ENCODE results near the gene CFAP43.
A peak's percentile ranks its signal among the peaks of the same experiment; 100 is the strongest.
"Not testable (repeated sequence)": the region's sequence is repeated elsewhere in the genome, so short reads cannot be mapped to it uniquely, and the experiment has no call there.

The CFAP43 gene

DNA sequence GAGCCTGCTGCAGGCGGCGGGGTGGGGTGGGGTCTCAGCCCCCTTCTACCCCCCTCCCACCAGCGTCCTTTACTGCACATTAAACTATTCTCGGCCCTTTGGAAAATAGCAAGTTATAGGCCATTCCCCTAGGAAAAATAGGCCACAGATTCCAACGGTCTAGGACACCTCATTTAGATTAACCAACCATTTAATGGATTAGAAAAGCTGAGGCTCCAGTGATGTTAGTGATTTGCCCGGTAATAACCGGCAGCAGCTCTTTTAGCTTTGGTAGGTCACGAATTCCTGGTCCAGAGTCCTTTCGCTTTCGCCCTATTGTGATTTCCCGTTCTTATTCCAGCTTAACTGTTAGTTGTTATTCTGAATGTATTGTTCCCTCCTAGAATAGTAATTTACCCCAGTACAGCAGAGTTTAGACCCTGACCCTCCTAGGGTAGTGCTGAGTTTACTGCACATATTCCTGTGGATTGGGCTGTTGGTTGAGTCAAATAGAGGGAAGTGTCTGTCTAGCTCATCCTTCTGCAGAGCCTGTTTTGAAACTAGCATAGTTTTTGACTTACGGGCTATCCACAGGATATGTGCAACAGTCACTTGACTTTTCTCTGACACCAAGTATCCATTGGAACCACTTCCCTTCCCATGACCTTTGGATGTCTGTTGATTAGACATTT, 23.3 kb upstream of the CFAP43 start:
- DNase-seq (ENCODE audit: low spot score), result peak; percentile 20

DNA sequence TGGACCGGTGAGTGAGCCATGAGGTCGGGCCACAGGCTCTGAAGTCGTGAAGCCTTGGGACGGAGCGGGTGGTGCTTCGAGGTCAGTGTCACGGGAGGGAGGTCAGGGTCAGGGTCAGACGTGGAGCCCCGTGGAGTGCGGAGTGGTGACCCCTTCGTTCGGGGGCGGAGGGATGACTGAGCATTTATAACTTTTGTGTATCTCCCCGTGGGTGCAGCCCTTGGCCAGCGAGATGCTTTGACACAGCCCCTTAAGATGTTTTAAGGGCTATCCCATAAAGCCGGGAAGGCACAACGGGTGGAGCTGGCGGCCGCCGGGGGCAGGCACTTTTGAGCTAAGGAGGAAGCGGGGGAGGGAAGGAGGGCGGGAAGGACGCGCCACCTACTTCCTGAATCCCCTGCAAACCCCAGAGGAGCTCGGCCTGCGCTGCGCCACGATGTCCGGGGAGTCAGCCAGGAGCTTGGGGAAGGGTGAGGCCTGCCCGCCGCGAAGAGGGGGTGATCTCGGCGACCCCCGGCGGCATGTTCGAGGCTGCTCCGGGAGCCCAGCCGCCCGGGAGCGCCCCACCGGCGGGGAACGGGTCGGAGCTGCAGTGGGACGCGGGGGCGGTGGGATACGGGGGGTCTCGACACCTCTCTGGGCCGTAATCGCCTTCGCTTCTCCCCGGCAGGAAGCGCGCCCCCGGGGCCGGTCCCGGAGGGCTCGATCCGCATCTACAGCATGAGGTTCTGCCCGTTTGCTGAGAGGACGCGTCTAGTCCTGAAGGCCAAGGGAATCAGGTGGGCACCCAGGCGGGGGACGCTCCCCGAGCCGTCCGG, 22.5 kb upstream of the CFAP43 start, which contains the start of gene GSTO1:
Gene GSTO1 (plus strand): TSS at position 400 of the 818 bp plus-strand sequence. CDS start 37 bp downstream, at position 437.
- DNase-seq (ENCODE audit: low spot score), result peak; percentile 49

DNA sequence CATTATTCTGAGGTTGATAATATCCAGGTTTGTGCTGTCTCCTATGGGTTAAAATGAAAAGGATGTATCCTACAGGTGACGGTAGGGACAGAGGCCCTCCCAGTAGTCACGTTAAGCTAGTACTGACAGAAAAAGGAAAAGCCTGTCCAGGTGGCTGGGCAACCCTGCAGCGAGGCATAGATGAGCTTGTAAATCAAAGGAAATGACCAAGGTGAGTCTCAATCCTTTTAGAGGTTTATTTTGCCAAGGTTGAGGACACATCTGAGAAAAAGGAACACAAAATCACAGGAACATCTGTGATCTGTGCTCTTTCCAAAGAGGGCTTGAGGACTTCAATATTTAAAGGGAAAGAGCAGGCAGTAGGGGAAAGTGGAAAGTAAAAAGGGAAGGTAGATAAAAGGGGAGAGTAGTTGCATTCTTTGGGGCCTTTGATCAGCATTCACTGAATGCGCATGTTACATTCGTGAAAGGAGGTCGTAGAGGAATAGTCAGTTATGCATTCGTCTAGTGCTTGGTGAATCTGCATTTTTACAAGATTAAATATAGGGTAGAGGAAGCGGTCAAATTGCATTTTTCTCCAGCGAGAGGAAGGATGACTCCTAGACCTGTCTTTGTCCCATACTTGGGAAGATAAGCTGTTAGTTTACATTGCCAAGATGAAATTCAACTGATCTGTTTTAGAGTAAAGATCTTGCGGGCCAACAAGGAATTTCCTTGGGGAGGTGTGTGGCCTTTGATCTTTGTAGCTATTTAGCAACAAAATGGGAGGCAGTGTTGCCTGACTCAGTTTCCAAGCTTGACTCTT, 21.6 kb upstream of the CFAP43 start:
- no peak for DNase-seq (ENCODE audit: low spot score)

DNA sequence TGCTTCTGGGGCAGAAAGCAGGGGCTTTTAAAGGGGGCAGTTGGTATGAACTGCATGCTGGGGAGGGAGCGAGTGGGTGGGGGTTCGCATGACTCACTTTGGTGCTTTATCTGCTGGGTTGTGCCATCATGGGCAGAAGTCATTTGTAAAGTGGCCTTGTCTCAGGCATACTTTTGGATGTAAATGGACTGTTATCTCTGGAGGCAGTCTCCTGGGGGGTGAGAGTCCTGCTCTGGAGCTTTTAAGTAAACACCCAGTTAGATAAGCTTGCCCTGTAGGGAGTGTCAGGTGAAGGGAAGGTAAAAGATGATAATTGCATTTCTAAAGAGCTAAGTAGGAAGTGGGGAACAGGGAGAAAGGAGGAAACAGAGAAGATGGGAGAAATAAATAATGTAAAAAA, 20.9 kb upstream of the CFAP43 start:
- no peak for DNase-seq (ENCODE audit: low spot score)

DNA sequence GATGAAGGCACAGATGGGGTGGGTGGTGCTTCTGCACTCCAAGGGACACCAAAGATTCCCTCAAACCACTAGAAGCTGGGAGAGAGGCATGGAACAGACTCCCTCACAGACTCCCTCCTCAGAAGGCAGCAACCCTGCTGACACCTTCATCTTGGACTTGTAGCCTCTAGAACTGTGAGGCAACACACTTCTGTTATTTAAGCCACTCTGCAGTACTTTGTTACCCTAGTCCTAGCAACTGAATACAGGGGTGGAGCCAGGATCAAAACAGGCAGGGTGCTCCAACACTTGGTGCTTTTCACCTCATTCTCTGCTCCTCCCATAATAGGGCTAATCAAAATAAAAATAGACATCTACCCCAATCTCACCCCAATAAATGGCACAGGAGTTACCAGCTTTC, 20.2 kb upstream of the CFAP43 start:
- DNase-seq (ENCODE audit: low spot score), result no peak

GRCh38 chr10:104251443-104251842, 19.3 kb upstream of the CFAP43 start:
- DNase-seq (ENCODE audit: low spot score), result no peak

DNA sequence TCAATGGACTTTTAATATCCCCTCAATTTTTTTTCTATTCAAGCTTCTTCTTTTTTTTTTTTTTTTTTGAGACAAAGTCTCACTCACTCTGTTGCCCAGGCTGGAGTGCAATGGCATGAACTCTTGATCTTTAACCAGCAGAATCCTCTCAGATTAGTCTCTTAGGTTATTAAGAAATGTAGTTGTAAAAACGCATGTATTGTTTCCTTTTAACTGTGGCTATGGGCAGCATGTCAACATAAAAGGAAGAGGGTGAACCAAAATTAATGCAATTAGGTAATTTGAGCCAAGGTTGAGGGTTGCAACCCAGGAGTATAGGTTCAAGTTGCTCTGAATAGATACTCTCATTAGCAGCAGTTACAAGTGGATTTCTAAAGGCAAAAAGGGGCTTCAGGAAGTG, 18.2 kb upstream of the CFAP43 start:
- no peak for DNase-seq (ENCODE audit: low spot score)

GRCh38 chr10:104248931-104249330, 16.8 kb upstream of the CFAP43 start:
- DNase-seq (ENCODE audit: low spot score), result not testable (repeated sequence)

DNA sequence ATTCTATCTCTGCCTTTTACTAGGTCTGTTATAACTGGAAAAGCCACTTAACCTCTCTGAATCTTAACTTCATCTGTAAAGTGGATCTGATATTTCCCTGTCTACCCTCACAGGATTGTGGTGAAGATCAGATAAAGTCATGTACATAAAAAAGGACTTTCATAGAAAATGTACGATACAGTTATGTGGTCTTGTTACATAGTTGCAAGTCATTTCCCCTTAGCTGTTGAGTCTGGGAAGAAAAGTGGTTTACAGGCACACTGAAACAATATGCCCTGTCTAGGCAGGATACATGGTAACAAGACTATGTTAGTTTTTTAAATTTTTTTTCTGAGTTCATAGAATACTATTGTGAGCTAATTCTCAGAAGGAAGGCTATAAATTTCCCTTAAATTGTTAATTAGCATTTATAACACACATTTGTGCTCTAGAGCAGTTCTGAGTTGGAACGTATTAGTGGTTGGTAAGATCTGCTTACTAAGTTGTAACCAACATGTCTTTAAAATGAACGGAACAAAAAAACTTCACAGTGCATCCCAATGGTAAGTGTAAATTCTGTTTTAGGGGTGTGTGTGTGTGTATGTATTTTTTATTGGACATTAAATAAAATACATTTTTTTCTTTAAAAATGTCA, 15.5 kb upstream of the CFAP43 start:
- no peak for DNase-seq (ENCODE audit: low spot score)

GRCh38 chr10:104246976-104247375, 14.8 kb upstream of the CFAP43 start:
- peak; percentile 26 for DNase-seq (ENCODE audit: low spot score)

GRCh38 chr10:104245066-104245632, 13.0 kb upstream of the CFAP43 start:
- DNase-seq (ENCODE audit: low spot score), result no peak

DNA sequence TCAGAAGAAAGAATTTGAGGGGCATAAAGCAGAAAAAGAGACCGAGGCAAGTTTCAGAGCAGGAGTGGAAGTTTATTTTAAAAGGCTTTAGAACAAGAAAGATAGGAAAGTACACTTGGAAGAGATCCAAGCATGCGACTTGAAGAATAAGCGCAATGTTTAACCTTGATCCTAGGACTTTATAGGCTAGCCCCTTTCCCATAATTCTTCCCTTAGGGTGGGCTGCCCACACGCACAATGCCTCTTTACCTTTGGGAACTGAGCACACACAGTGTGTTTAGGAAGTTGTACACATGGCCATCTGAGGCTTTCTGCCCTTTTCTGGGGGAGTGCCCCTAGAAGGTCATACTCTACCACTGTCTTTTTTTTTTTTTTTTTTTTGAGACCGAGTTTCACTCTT, 11.3 kb upstream of the CFAP43 start:
- DNase-seq (ENCODE audit: low spot score), result no peak

DNA sequence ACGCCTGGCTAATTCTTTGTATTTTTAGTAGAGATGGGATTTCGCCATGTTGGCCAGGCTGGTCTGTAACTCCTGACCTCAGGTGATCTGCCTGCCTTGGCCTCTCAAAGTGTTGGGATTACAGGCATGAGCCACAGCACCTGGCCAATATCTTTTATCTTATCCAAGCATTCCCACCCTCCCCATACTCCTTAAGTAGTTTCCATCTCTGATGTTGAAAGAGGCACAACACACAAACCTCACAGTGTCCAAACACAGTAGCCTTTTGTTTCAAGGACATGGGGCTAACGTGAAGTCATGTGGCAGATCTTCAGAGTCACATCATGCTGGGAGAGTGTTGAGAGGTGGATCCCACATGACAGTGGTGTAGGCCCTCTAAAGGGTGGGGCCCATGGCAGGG, 10.8 kb upstream of the CFAP43 start:
- not testable (repeated sequence) for DNase-seq (ENCODE audit: low spot score)

GRCh38 chr10:104242545-104242944, 10.4 kb upstream of the CFAP43 start:
- no peak for DNase-seq (ENCODE audit: low spot score)

DNA sequence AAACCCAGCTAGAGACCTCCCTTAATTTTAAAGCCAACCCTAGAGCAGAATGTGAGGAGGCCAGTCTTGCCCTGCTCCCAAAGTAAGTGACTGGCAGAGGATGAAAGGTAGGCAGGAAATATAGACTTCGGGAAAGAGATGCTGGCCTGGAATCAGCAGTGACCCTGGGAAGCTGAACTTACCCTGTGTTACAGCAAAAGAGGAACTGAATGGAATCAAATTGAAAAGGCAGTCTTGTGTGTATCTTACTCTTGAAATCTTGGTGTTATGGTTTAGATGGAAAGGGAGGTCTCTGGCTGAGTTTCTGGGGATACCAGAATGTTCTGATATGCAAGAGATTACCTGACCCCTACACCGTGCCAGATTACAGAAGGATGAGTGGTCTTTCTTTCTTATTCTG, 7.9 kb upstream of the CFAP43 start:
- no peak for DNase-seq (ENCODE audit: low spot score)

- DNase-seq (ENCODE audit: low spot score), result no peak
These were observed 3.6 kb upstream of the CFAP43 start for GRCh38 chr10:104235801-104236200.

DNA sequence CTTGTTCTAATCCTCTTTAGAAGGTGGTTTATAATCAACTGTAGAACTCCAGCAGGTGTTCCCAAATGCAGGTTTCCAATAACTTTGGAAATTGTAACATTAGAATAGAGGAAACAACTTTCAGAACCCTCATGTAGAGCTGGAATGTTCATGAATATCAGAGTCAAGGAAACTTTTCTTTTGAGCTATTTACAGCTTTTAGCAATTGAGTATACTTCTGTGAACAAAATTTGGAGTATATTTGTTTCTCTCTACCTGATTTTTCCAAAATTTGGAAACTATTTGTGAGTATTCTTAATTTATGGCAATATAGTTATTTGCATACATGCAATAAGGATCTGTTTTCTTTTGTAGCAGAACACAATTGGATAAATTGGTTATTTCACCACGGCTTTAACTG, 2.8 kb upstream of the CFAP43 start:
- no peak for DNase-seq (ENCODE audit: low spot score)

DNA sequence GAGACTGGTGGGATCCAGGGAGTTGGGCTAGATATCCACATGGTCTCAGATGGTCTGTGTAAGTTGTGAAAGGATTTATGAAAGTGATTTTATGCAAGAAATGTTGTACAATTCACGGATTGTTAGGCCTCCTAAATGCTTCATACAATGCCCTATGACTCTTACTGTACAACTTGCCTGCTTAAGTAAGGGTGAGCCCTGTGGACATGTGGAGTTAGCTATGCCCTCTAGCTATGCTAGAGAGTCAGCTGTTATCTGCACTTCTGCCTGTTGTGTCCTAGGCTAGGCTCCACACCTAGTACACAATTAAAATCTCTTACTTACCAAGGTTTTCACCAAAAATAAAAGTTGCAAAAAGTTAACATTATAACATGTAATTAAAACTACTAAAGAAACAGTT, 1.7 kb upstream of the CFAP43 start:
- DNase-seq (ENCODE audit: low spot score), result no peak

DNA sequence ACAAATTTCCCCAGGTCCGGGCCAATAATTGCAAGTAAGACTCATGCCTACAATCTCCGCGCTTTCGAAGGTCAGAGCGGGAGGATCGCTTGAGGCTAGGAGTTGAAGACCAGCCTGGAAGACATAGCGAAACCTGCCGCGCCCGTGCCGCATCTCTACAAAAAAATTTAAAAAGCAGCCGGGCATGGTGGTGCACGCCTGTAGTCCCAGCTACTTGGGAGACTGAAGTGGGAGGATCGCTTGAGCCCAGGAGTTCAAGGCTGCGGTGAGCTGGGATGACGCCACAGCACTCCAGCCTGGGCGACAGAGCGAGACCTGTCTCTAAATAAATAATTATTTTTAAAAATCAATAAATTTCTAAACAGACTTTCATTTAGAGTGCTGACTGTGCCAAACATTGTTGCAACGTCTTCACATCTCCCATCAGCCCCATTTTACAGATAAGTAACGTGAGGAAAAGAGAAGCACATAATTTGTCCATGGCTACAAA, 494 bp upstream of the CFAP43 start:
- DNase-seq (ENCODE audit: low spot score), result no peak

DNA sequence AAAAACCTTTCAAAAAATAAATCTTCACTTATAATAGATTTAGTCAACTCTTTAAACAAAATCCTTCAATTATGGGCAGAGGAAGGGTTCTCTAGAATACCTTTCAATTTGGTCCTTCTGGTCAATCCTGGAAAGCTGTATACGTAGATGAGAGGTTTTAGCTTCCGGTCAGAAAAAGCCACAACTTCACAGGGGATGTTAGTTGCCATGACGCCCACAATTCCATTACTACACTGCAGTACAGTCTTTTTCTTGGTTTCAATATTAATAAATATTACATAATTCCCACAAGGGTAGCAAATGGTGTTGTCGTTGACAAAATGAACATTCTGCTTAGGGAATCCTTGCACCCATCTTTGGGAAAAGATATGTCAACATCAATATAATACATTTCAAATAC, 1.7 kb downstream of the CFAP43 start:
- DNase-seq (ENCODE audit: low spot score), result no peak

DNA sequence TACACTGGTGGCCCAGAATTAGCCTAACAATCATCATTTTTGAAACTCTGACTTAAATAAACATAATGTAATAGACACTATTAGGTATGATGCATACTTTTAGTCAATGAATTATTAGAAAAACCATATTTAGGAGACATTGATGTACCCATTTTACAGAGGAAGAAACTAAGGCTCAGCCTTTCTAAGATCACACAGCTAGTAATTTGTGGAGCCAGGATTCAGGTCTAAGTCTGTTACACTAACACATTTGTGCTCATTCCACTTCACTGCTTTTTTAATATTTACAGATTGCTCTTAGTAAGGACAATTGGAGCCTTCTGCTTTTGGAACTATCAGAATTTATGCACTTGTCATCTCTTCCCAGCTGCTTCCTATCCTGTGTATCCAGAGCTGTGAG, 8.9 kb downstream of the CFAP43 start:
- no peak for DNase-seq (ENCODE audit: low spot score)

GRCh38 chr10:104220522-104220921, 11.6 kb downstream of the CFAP43 start:
- DNase-seq (ENCODE audit: low spot score), result no peak

Data from CD4-positive, alpha-beta T cell treated with Interleukin-2 at 100 ng/mL for 4 hours (primary cell).